Endothelial cell of umbilical vein (primary cell): Measurements from ENCODE around the gene ZNF423. TPM values are rescaled to one million over a fixed set of nuclear protein-coding genes. Genes with fewer than 3 reads are reported as not detected.
"Not testable (repeated sequence)": the region's sequence is repeated elsewhere in the genome, so short reads cannot be mapped to it uniquely, and the experiment has no call there.

ENCODE experiments used
- BruUV-seq: library from RNA; stranded (reverse); fragments of 400-500 nt; replicated peaks from 2 replicates; lab custom pipeline; 2021; lab: Mats Ljungman, UMichigan
- CTCF ChIA-PET: fragments of 300-600, 350-600 bp; sonication (Branson Sonifier 250); formaldehyde crosslinking; loops from one replicate; lab custom pipeline; 2021; ENCODE audit warnings: antibody characterized with exemption, inconsistent platforms; lab: Charles Lee
- POLR2A ChIA-PET: fragments of 300-600, 350-600 bp; sonication (Branson Sonifier 250); formaldehyde crosslinking; loops from one replicate; lab custom pipeline; 2021; ENCODE audit warnings: antibody characterized with exemption, inconsistent platforms; lab: Charles Lee
- DNase-seq: peaks from one replicate; pipeline ENCODE4 v3.0.0-alpha.2; 2011; ENCODE audit warnings: low read depth, low spot score
- FAIRE-seq: peaks from 2 replicates; lab custom pipeline; 2011; peaks lifted over from hg19 to GRCh38; lab: Jason Lieb, UNC
- H2AFZ ChIP-seq: 2 replicates; pipeline ENCODE4 v1.6.0; 2012; ENCODE audit warnings: low read depth, low read length, control low read depth, inconsistent platforms
- H3K27ac ChIP-seq: 2 replicates; pipeline ENCODE4 v1.5.1; 2011; ENCODE audit warnings: low read depth, mild to moderate bottlenecking, control low read depth, low read length, moderate library complexity; ENCODE audit not compliant: insufficient read depth
- H3K27me3 ChIP-seq, 2 experiments: 2 replicates each; pipeline versions ENCODE4 v1.6.0 to v1.6.1; 2011; ENCODE audit warnings: low read length in 2 of 2, mixed read lengths in 1 of 2; ENCODE audit not compliant: control insufficient read depth in 2 of 2, insufficient read depth in 2 of 2
- H3K36me3 ChIP-seq, 2 experiments: 2 replicates in 1 of 2; 3 replicates in 1 of 2; pipeline ENCODE4 v1.5.1; 2011; ENCODE audit warnings: low read length in 2 of 2, mild to moderate bottlenecking in 1 of 2, moderate library complexity in 1 of 2; ENCODE audit not compliant: control insufficient read depth in 2 of 2, insufficient read depth in 2 of 2; ENCODE audit errors: extremely low read depth in 1 of 2
- H3K4me1 ChIP-seq: 3 replicates; pipeline ENCODE4 v1.5.1; 2011; ENCODE audit warnings: mild to moderate bottlenecking, low read length; ENCODE audit not compliant: control insufficient read depth, insufficient read depth; ENCODE audit errors: extremely low read depth
- H3K4me2 ChIP-seq: 2 replicates; pipeline ENCODE4 v1.6.1; 2011; ENCODE audit warnings: low read length, control low read depth, mixed read lengths; ENCODE audit not compliant: insufficient read depth
- H3K4me3 ChIP-seq, 3 experiments: fragments of 200-600 bp in 1 of 3; sonication (generic), shearing (Covaris generic) in 1 of 3; replicated peaks in 1 of 3; 2 replicates each; pipeline ENCODE4 v1.5.1; 2011 to 2016; ENCODE audit warnings: control low read depth in 3 of 3, low read length in 3 of 3, mild to moderate bottlenecking in 2 of 3, inconsistent platforms in 1 of 3, low read depth in 1 of 3, moderate library complexity in 1 of 3; ENCODE audit not compliant: insufficient read depth in 1 of 3
- H3K79me2 ChIP-seq: 2 replicates; pipeline ENCODE4 v1.6.0; 2012; ENCODE audit warnings: low read length, inconsistent platforms; ENCODE audit not compliant: control insufficient read depth, insufficient read depth
- H3K9ac ChIP-seq: replicated peaks from 2 replicates; pipeline ENCODE3; 2011; ENCODE audit warnings: low read length, control low read depth; ENCODE audit not compliant: insufficient read depth; ENCODE audit errors: extremely low read depth
- H3K9me1 ChIP-seq: replicated peaks from 3 replicates; pipeline ENCODE4 v1.6.0; 2011; ENCODE audit warnings: mild to moderate bottlenecking, low read length; ENCODE audit not compliant: control insufficient read depth, insufficient read depth; ENCODE audit errors: extremely low read depth
- H3K9me3 ChIP-seq: replicated peaks from 2 replicates; pipeline ENCODE4 v1.5.1; 2012; ENCODE audit warnings: low read length, inconsistent platforms; ENCODE audit not compliant: control insufficient read depth, insufficient read depth
- H4K20me1 ChIP-seq: replicated peaks from 2 replicates; pipeline ENCODE3; 2011; ENCODE audit warnings: mild to moderate bottlenecking, low read length; ENCODE audit not compliant: control insufficient read depth, insufficient read depth; ENCODE audit errors: extremely low read depth
- CTCF ChIP-seq, 2 donors: IDR thresholded peaks; 1 replicate in 1 of 2; 2 replicates in 1 of 2; pipeline ENCODE4 v1.5.1; 2011; ENCODE audit warnings: low read length in 2 of 2, mild to moderate bottlenecking in 2 of 2, moderate library complexity in 2 of 2, control low read depth in 1 of 2, inconsistent platforms in 1 of 2, low read depth in 1 of 2; ENCODE audit not compliant: insufficient read depth in 1 of 2; ENCODE audit errors: extremely low read depth in 1 of 2
- EZH2 ChIP-seq: IDR thresholded peaks from 2 replicates; pipeline ENCODE4 v1.6.1; 2012; ENCODE audit warnings: borderline replicate concordance, low read depth, mild to moderate bottlenecking, moderate library complexity, low read length, inconsistent platforms; ENCODE audit not compliant: severe bottlenecking
- FOS ChIP-seq: IDR thresholded peaks from 2 replicates; pipeline ENCODE4 v1.6.1; 2011; ENCODE audit warnings: mild to moderate bottlenecking, low read length, moderate library complexity, borderline replicate concordance; ENCODE audit not compliant: insufficient read depth
- GATA2 ChIP-seq: IDR thresholded peaks from 2 replicates; pipeline ENCODE4 v1.7.0; 2011; ENCODE audit warnings: low read depth, mild to moderate bottlenecking, moderate library complexity, mixed read lengths, low read length; ENCODE audit not compliant: insufficient read length, insufficient read depth
- JUN ChIP-seq: IDR thresholded peaks from 2 replicates; pipeline ENCODE4 v1.6.1; 2011; ENCODE audit warnings: borderline replicate concordance, low read depth; ENCODE audit not compliant: insufficient read length, insufficient read depth
- MAX ChIP-seq: IDR thresholded peaks from 2 replicates; pipeline ENCODE4 v1.6.1; 2011; ENCODE audit not compliant: insufficient read depth, insufficient read length
- MYC ChIP-seq: IDR thresholded peaks from one replicate; pipeline ENCODE4 v1.6.1; 2011; ENCODE audit warnings: mild to moderate bottlenecking, low read depth, low read length
- POLR2A ChIP-seq: IDR thresholded peaks from 2 replicates; pipeline ENCODE4 v1.6.1; 2012; ENCODE audit warnings: low read depth, mild to moderate bottlenecking, control low read depth, low read length
- POLR2AphosphoS5 ChIP-seq: IDR thresholded peaks from 2 replicates; pipeline ENCODE4 v1.6.1; 2012; ENCODE audit warnings: low read depth, mild to moderate bottlenecking, control low read depth, low read length, moderate library complexity; ENCODE audit not compliant: insufficient read depth
- dilution Hi-C: fragments of 300-500 bp; cut with MboI; formaldehyde crosslinking; loops from one replicate; pipeline ENCODE4 v1.15.0; 2019; ENCODE audit warnings: low sequenced_read_pairs; ENCODE audit not compliant: extremely low pct_ligation_motif_present
- intact Hi-C: fragments of 100-400 bp; cut with micrococcal nuclease; formaldehyde crosslinking; loops from one replicate; pipeline ENCODE4 v1.10.0; 2022
- polyA plus RNA-seq, 4 experiments: library from polyadenylated mRNA; depleted of rRNA in 3 of 4; stranded (reverse) in 3 of 4; unstranded in 1 of 4; fragments of >200 nt; gene quantifications; 2 replicates each; pipeline versions ENCODE4 v1.2.1 to v1.2.3, GENCODE V29; 2011 to 2012; ENCODE audit warnings: missing spikeins in 1 of 4
- total RNA-seq: library from RNA; stranded (reverse); gene quantifications from 2 replicates; pipeline ENCODE4 v1.2.3, GENCODE V29; 2021

The ZNF423 gene
- total and polyA plus RNA-seq, 2 donors (not counting 3 experiments of a cell fraction or from before 2014, with no cell fraction given): 2.2 to 8.1 TPM

- DNase-seq (no peak), FAIRE-seq (no peak)
- Histone ChIP-seq H3K4me2 (no peak overlapping the region), H3K9ac (no peak overlapping the region), H3K9me3 (no peaks in the 10 kb centered on the region), H3K27ac (no peak overlapping the region), H3K4me1 (no peaks in the 10 kb centered on the region), H3K79me2 (no peaks in the 10 kb centered on the region), H4K20me1 (no peaks in the 10 kb centered on the region), H3K4me3 (no peak overlapping the region), H3K36me3 (no peaks in the 10 kb centered on the region), H2AFZ (no peak overlapping the region), H3K9me1 (no peaks in the 10 kb centered on the region), H3K27me3 (no peaks in the 10 kb centered on the region)
- no peak for TF ChIP-seq POLR2A
- no peak for TF ChIP-seq FOS
- TF ChIP-seq JUN: no peak
- no peak for TF ChIP-seq MAX
- TF ChIP-seq CTCF (IDR thresholded peaks at IDR 0.05; ENCODE audit: extremely low read depth in 1 of 2, insufficient read depth in 1 of 2, low read depth in 1 of 2, low read length in 2 of 2): no peak
- TF ChIP-seq GATA2: no peak
- no peak for TF ChIP-seq MYC
- TF ChIP-seq EZH2: no peak
- TF ChIP-seq POLR2AphosphoS5: no peak
- intact Hi-C loops (no loop called here), dilution Hi-C loops (no loop called here)
- ChIA-PET POLR2A (no interaction called here), CTCF (no interaction called here)
- no TSS peak for BruUV-seq
These were observed 292.2 kb downstream of the ZNF423 start for GRCh38 chr16:49563666-49564065.

GRCh38 chr16:49562894-49563293 is 293.0 kb downstream of the ZNF423 start:
- POLR2A ChIA-PET, H3K27ac ChIP-seq, BruUV-seq, H3K4me2 ChIP-seq, H3K79me2 ChIP-seq, intact Hi-C loops, CTCF ChIA-PET, dilution Hi-C loops, H3K27me3 ChIP-seq, H3K4me1 ChIP-seq, H3K9ac ChIP-seq, H3K36me3 ChIP-seq, H3K9me1 ChIP-seq, H4K20me1 ChIP-seq, H3K4me3 ChIP-seq, FAIRE-seq, DNase-seq, H3K9me3 ChIP-seq, H2AFZ ChIP-seq: not testable (repeated sequence)
